ENCODE measurements around the gene CTSW.

GRCh38 chr11:65916391-65916790 lies 36.8 kb downstream of the CTSW start:
- TF ChIP-seq CTCF (IDR thresholded peaks at IDR 0.05), result no peak
- no peak for TF ChIP-seq ZFX (IDR thresholded peaks at IDR 0.05; ENCODE audit: borderline replicate concordance)
